Testis (tissue), 3 donors: Measurements from ENCODE around the gene TNS2. TPM values are rescaled to one million over a fixed set of nuclear protein-coding genes. Genes with fewer than 3 reads are reported as not detected.

Experiments
- DNase-seq: peaks from one replicate; pipeline ENCODE4 v3.0.0-alpha.2; 2019
- H3K27ac ChIP-seq, 2 donors: fragments of 200-600 bp; sonication (generic); one replicate each; pipeline ENCODE4 v1.5.1; 2019
- H3K27me3 ChIP-seq: fragments of 200-600 bp; sonication (generic); one replicate; pipeline ENCODE4 v1.5.1; 2019
- H3K36me3 ChIP-seq: fragments of 200-600 bp; sonication (generic); one replicate; pipeline ENCODE4 v1.5.1; 2017; ENCODE audit warnings: low read depth; ENCODE audit errors: missing control alignments
- H3K4me1 ChIP-seq: fragments of 200-600 bp; sonication (generic); one replicate; pipeline ENCODE4 v1.5.1; 2019
- H3K4me3 ChIP-seq, 2 donors: fragments of 200-600 bp; sonication (generic); one replicate each; pipeline ENCODE4 v1.5.1; 2017 to 2019
- H3K9me3 ChIP-seq: fragments of 200-600 bp; sonication (generic); one replicate; pipeline ENCODE4 v1.5.1; 2017
- CTCF ChIP-seq, 3 experiments: fragments of 450-650 bp in 2 of 3; fragments of 200-600 bp in 1 of 3; sonication (generic) in 1 of 3; IDR thresholded peaks; one replicate each; pipeline ENCODE4 v1.5.1; 2016 to 2019; ENCODE audit warnings: antibody characterized with exemption in 3 of 3, mild to moderate bottlenecking in 2 of 3, moderate library complexity in 1 of 3
- POLR2A ChIP-seq: fragments of 450-650 bp; IDR thresholded peaks from one replicate; pipeline ENCODE4 v1.6.1; 2017; ENCODE audit warnings: antibody characterized with exemption, mild to moderate bottlenecking, moderate library complexity
- WGBS, 2 donors: methylation state at CpG; one replicate each; pipeline ENCODE4 v1.1.5; 2018; 5-methylcytosine and 5-hydroxymethylcytosine counted together
- intact Hi-C: fragments of 100-400 bp; cut with DNase I; formaldehyde crosslinking; loops from one replicate; pipeline ENCODE4 v1.15.1; 2023; ENCODE audit warnings: low total_unique reads
- polyA plus RNA-seq: library from polyadenylated mRNA; stranded (reverse); fragments of 350-450 nt; fragmentation: Illumina TruSeq; extraction: RNeasy Lipid Tissue Mini Kit (QIAGEN cat#74804); gene quantifications from one replicate; pipeline ENCODE4 v1.2.3, GENCODE V29; 2014; ENCODE audit warnings: low read depth, low replicate concordance; ENCODE audit not compliant: insufficient read depth
- total RNA-seq, 2 donors: library from RNA; depleted of rRNA; stranded (reverse); fragments of >200 nt; gene quantifications; one replicate each; pipeline ENCODE4 v1.2.3, GENCODE V29; 2016

The TNS2 gene
- total and polyA plus RNA-seq, 3 donors from 2014 or later = 47.0 to 138 (median 108) TPM

GRCh38 chr12:53042607-53043454 is 7.0 kb upstream of the TNS2 start:
- no peaks in the 10 kb centered on the region for H3K27me3 ChIP-seq
- no peaks in the 10 kb centered on the region for H3K9me3 ChIP-seq
- intact Hi-C loops = no loop called here
- peaks cover 36% of the 10 kb centered on the region for H3K4me1 ChIP-seq
- no peaks in the 10 kb centered on the region for H3K36me3 ChIP-seq
- H3K27ac ChIP-seq = peak overlapping the region in 1 of 2 donors; percentile 99
- no peak overlapping the region for H3K4me3 ChIP-seq
- TF ChIP-seq CTCF (IDR thresholded peaks at IDR 0.05) = no peak
- no peak for TF ChIP-seq POLR2A
- DNase-seq = no peak
- WGBS, 2 donors = 62 to 65% methylated on average over 7 of the region's 7 CpGs

GRCh38 chr12:53044052-53044581 is 5.7 kb upstream of the TNS2 start:
- no peak overlapping the region for H3K4me3 ChIP-seq
- intact Hi-C loops = no loop called here
- H3K9me3 ChIP-seq = no peaks in the 10 kb centered on the region
- peak overlapping the region; percentile 94 to 99 for H3K27ac ChIP-seq
- 55 to 71% methylated on average over 10 of the region's 10 CpGs for WGBS, 2 donors
- H3K27me3 ChIP-seq = no peaks in the 10 kb centered on the region
- TF ChIP-seq CTCF (IDR thresholded peaks at IDR 0.05) (no peak), POLR2A (no peak)
- H3K4me1 ChIP-seq = peaks cover 41% of the 10 kb centered on the region
- no peak for DNase-seq
- H3K36me3 ChIP-seq = no peaks in the 10 kb centered on the region

GRCh38 chr12:53044896-53045695 is 4.8 kb upstream of the TNS2 start:
- Histone ChIP-seq H3K9me3 (no peaks in the 10 kb centered on the region), H3K4me3 (peak overlapping the region in 1 of 2 donors; percentile 88), H3K27me3 (no peaks in the 10 kb centered on the region), H3K27ac (peak overlapping the region; percentile 94 to 99), H3K4me1 (peaks cover 48% of the 10 kb centered on the region), H3K36me3 (no peaks in the 10 kb centered on the region)
- intact Hi-C loops = no loop called here
- 43 to 70% methylated on average over 4 of the region's 4 CpGs for WGBS, 2 donors
- no peak for DNase-seq
- TF ChIP-seq POLR2A = no peak
- no peak for TF ChIP-seq CTCF (IDR thresholded peaks at IDR 0.05)

GRCh38 chr12:53045696-53046045 is 4.2 kb upstream of the TNS2 start:
- no peak for DNase-seq
- H3K9me3 ChIP-seq = no peaks in the 10 kb centered on the region
- H3K36me3 ChIP-seq = no peaks in the 10 kb centered on the region
- H3K4me1 ChIP-seq = peaks cover 53% of the 10 kb centered on the region
- H3K27ac ChIP-seq = peak overlapping the region; percentile 94 to 99
- WGBS, 2 donors = 40 to 57% methylated on average over 5 of the region's 5 CpGs
- intact Hi-C loops = no loop called here
- H3K27me3 ChIP-seq = no peaks in the 10 kb centered on the region
- H3K4me3 ChIP-seq = peak overlapping the region; percentile 76 to 88
- no peak for TF ChIP-seq POLR2A
- TF ChIP-seq CTCF (IDR thresholded peaks at IDR 0.05) = no peak
